Stimulated activated CD8-positive, alpha-beta memory T cell treated with anti-CD3 and anti-CD28 coated beads, Interleukin-2, amount 100 ng/mL, for 48 hours (primary cell): ENCODE data around the gene SYNPO.
A peak's percentile ranks its signal among the peaks of the same experiment; 100 is the strongest.

ENCODE experiments used
- DNase-seq, 2 donors: peaks; one replicate each; pipeline ENCODE4 v3.0.0-alpha.2; 2020; ENCODE audit warnings: low read depth in 2 of 2

The SYNPO gene

DNA sequence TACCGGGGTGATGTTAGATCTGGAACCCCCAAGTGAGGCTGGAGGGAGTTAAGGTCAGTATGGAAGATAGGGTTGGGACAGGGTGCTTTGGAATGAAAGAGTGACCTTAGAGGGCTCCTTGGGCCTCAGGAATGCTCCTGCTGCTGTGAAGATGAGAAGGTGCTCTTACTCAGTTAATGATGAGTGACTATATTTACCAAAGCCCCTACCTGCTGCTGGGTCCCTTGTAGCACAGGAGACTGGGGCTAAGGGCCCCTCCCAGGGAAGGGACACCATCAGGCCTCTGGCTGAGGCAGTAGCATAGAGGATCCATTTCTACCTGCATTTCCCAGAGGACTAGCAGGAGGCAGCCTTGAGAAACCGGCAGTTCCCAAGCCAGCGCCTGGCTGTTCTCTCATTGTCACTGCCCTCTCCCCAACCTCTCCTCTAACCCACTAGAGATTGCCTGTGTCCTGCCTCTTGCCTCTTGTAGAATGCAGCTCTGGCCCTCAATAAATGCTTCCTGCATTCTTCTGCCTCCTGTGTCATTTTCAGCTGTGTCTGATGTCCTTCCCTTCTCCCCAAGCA, 18.3 kb downstream of the SYNPO start:
- no peak for DNase-seq

DNA sequence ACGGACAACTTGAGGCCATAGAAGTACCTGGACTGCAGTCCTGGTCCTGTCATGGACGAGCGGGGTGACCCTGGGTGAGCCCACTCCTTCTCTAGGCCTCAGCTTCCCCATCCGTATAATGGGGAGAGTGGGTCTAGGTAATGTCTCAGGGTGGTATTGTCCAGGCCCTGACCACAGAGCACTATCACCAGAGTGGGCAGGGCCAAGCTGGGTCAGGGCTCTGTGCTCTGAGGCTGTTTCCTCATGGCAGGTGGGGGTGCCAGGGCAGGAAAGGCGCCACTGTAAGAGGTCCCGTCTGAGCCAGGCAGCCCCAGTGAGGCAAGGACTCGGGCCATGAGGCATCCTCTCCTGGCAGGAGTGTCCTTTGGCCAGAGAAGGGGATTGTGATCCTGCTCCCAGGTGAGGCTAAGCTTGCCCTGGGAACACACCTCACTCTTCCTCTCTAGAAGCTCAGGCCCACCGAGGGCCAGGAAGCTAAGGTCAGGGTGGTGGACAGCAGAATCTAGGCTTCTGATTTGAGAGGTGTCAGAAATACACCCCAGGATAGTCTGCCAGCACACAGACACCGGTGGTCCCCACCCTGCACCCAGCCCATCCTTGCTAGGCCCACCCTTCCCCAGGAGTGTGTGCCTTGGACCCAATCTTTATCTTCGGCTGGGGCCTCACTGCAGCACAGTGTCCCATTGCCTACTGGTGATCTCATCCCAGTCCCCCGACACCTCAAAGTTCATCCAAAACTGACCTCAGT, 19.1 kb downstream of the SYNPO start:
- no peak for DNase-seq

DNA sequence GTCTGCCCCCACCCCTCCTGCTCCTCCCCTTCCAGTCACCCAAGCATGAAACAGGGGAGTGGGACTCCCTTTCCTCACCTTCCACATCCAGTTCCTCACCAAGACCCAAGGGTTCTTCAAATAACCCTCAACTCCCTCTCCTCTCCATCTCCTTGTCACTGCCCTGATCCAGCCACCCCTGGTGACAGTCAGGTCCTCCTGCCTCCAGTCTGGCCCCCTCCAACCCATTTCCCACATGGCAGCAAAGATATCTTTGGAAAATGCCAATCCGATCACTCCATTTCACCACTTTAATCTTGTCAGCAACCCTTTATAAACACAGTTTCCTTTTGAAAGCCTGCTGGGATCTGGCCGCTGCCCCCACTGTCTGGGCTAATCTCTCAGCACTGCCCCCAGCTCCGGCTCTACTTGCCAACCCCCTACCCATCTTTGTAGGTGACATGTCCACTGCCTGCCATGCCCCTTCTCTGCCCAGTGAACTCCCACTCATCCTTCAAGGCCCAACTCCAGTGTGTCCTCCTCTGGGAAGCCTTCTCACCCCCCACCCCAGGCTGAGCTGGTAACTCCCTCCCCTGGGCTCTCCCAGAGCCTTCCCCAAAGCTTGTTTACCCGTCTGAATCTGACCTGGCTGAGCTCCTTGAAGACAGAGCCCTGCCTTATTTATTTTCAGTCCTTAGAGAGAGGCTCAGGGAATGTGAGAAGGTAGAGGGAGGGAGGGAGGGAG, 19.8 kb downstream of the SYNPO start:
- no peak for DNase-seq

DNA sequence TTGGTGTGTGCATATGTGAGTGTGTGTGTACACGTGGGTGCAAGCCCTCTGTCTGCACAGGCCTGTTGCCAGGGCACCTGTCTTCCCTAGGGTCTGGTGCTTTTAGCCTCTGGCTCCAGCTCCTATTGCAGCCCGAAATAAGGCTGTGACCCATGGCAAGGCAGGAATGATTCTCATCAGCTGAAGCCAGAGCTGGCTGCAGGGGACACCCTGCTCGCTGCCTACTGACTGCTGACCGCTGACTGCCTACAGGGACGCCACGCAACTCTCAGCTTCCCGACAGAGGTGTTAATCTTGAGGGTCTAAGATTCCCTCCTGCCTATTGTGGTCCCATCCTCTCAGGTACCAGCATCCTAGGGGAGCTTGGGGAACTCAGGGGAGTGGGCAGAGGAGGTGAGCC, 20.6 kb downstream of the SYNPO start, which contains the start of gene MYOZ3:
Gene MYOZ3, plus strand, starts transcription at position 166 of the 400 bp plus-strand sequence. CDS start 1,691 bp downstream, outside the sequence.
- DNase-seq: no peak

DNA sequence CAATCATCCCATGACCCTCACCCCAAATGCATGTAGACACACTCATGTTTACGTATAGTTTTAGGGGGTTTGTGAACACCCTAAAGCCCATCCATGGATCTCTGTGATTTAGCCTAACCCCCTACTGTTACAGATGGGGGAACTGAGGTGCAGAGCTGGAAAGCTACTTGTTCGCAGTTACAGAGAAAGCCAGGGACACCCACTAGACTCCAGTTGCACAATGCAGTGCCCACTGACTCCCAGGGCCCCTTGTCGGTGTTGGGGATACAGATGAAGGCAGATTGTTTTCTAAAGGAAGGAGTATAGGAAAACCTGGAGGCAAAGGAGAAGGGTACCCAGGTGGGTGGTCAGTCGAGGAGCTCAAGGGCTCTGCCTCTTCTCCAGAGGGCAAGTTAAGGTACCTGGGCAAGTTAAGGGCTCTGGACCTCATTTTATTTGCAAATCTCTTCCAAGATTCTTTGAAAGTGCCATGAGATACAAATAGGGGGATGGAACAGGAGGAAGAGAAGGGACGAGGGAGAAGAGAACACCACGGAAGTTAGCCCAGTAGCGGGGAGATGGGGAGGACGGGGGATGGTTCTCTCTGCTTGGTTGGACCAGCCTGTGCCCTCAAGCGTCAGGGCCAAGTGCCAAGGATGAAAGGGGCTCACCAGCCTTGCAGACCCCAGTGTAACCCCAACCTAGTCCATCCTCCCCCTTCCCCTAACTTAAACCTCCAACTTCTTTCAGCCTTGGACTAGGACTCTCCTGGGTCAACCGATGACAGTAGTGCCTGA, 21.5 kb downstream of the SYNPO start:
- no peak for DNase-seq

DNA sequence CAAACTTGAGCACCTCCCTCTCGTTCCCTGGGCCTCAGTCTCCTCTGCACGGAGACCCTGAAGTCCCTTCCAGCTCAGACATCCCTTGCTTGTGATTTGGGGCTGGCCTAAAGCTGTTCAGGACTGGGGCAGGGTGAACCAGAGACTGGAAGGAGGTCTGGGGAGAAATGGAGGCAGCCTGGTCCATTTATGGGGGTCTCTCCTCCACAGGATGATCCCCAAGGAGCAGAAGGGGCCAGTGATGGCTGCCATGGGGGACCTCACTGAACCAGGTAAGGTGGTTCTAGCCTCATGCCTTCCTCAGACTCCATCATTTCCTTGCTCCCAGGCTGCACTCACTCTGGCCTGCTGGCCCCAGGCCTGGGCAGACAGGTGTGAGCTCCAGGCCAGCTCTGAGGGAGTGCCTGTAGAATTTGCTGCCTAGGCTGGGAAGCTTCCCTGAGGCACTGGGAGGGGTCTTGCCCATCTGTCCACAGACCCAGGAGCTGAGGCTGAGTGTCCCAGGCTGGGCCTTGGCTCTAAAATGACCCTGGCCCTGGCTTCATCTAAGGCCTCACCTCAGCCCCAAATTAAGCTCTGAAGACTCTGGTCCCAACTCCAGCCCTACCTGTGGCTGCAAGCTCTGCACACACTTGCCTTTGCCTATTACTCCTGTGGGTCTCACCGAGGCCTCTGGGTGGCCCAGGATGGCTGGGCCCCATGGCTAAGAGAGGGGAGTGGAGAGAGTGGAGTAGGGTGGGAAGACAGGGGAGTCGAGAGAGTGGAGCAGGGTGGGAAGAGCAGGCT, 22.5 kb downstream of the SYNPO start:
- DNase-seq: no peak

DNA sequence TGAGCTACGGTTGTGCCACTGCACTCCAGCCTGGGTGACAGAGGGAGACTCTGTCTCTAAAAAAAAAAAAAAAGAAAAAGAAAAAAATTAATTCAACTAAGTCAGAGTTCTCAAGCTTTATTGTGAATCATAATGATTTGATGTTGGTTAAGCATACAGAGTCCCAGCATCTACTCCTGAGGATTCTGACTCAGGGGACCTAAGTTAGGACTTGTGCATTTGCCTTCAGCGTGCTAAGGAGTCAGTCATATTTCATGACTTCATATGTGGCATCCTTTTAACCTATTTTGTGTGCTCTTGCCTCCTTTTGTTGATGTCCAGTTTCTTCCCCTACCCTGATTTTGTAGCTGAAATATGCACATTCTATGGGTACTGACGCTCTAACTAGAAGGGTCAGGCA, 23.5 kb downstream of the SYNPO start:
- no peak for DNase-seq

DNA sequence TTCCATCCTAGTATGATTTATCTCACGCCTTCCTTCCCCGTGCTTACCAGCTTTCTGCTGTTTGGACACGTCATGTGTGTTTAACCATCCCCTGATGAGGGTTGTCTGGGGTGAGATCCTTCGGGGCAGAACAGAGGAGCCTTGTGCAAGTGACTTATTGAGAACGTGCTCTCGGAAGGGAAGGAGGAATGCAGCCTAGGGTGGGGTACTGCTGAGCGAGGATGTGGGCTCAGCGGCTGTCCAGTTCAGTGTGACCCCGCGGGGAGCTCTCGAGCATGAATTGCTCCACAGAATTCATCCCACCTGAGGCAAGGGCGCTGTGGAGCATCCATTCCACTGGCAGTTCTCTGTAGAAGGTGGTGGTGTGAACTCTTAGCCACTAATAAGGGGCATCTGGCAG, 24.6 kb downstream of the SYNPO start:
- DNase-seq: no peak

DNA sequence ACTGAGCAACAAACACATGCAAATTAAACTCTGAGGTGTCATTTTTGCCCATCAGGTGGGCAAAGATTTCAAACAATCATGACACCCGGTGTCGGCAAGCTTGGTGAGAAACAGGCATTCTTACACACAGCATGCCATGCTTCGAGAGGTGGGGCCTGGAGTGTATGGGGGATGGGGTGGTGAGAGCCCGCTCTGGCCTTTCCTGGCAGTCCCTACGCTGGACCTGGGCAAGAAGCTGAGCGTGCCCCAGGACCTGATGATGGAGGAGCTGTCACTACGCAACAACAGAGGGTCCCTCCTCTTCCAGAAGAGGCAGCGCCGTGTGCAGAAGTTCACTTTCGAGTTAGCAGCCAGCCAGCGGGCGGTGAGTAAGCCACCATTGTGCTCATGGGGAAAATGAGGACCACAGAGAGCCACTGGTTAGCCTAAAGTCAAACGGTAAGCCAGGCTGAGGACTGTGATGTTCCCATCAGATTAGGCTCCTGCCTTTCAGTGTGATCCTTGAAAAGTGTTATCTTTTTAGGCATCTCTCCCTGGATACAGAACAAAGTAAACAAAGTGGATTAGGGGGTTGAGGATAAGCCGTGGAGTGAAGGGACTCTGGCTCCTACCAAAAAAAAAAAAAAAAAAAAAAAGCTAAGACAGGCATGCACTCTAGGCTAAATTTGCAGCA, 30.0 kb downstream of the SYNPO start:
- DNase-seq: no peak

DNA sequence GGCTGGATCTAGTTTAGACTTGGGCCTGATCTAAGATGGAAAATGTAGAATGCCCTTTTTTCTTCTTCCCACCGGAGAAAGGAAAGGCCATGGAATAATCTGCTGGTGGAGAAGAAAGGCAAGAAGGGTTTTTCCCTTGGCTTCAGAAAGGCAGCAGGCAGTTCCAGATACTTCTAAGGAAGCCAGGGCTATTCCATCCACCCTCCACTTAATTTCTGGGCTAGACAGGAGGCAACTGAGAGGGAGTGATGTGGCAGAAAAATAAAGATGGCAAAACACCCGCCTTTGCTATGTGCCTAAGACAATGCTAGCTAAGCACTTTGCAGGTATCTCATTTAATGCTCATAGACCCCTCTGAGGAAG, 30.5 kb downstream of the SYNPO start:
- DNase-seq: no peak

DNA sequence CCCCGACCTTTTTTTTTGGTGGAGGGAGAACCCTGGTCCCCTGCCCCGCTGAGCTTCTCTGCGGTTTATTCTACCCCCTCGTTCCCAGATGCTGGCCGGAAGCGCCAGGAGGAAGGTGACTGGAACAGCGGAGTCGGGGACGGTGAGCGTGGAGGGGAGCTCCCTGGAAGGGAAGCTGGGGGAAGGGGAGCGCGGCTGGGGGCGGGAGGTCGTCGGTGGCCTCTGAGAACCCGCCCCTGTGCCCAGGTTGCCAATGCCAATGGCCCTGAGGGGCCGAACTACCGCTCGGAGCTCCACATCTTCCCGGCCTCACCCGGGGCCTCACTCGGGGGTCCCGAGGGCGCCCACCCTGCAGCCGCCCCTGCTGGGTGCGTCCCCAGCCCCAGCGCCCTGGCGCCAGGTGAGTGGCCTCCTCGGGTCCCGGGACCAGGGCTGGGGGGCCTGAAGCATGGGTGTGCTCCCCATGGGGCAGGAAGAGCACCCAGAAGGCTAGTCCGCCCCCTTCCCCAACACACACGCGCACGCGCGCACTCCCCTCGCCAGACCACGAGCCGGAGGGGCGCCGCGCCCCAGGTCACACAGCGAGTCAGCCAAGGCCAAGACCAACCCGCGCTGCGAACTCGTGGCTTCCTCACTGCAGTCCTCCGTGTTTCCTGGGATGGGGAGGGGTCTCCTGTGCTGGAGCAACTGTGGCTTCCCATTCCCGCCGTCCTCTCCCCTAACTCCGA, 31.2 kb downstream of the SYNPO start:
- DNase-seq: peak in 1 of 2 donors; percentile 4

DNA sequence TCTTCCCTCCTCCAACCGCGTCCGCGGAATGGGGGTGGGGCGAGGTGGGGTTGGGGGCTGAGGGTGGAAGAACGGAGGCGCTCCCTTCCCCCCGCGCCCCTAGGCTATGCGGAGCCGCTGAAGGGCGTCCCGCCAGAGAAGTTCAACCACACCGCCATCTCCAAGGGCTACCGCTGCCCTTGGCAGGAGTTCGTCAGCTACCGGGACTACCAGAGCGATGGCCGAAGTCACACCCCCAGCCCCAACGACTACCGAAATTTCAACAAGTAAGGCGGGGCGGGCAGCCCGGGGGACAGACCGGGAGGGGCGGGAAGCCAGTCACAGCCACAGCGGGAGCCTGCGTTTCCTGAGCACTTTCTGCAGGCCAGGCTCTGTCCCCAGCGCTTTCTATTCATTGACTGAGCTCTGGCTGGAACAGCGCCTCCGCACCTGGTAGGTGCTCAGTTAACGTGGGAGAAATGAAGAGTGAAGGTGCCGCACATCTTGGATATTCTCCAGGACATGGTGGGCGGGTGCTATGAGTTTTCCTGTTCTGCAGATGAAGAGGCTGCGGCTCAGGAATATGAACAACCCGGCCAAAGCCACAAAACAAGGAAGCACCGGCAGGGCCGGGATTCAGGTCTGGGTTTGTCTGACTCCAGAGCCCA, 31.9 kb downstream of the SYNPO start:
- peak in 1 of 2 donors; percentile 13 for DNase-seq

DNA sequence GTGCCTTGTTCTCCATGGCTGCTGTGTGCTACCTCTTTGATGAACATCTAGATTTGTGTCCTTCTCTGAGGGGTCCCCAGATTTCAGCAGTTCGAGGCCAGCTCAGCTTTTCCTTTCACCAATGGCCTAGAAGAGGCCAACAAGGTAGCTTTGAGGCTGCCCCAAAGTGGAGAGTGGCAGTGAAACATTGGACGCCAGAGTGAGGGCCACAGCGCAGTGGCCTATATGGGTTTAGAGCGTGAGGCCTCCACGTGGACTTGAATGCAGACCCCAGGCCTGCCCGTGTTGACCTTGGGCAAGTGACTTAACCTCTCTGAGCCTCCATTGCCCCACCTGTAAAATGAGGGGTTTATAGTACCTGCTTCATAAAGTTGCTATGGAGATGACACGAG, 32.4 kb downstream of the SYNPO start:
- no peak for DNase-seq

DNA sequence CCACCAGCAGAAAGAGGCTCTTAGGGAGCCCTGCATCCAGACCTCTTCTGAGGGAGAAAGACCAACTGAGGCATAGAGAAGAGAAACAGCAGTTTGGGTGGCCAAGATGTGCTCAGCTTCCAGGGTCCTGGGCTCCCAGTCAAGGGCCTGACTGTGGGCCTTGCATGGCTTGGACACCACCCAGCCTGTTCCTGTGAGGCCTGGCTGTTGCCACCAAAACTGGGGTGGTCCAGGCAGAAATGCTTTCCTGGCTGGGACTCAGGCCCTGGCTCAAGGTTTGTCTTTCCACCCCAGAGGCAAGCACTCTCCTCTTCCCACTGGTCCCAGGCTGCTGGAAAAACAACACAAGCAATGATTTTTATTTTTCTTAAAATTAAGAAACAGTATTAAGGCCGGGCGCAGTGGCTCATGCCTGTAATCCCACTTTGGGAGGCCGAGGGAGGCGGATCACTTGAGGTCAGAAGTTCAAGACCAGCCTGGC, 33.9 kb downstream of the SYNPO start:
- no peak for DNase-seq

DNA sequence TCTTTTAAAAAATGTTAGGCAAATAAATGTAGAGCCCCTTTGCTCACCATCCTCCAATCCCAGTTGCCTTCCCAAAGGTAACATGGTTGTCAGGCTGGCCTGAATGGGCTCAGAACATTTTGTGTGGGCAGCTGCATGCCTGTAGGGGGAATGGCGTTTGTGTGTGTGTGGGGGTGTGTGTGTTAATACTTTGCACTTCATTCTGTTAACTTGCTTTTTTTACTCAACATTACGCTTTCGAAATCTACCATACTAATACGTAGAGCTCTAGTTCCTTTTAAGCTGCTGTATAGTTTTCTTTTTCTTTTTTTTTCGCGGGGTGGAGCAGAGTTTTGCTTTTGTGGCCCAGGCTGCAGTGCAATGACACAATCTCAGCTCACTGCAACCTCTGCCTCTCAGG, 34.6 kb downstream of the SYNPO start:
- no peak for DNase-seq

DNA sequence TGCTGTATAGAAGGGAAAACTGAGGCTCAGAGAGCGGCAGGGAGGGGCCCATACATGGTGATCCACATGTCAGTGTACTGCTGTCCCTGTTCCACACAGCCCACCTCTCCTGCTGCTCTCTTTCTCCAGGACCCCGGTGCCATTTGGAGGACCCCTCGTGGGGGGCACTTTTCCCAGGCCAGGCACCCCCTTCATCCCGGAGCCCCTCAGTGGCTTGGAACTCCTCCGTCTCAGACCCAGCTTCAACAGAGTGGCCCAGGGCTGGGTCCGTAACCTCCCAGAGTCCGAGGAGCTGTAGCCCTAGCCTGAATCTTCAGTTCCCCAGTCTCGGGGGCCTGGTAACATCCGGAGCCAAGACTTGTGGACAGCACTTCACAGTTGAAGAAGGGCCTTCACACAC, 36.1 kb downstream of the SYNPO start:
- no peak for DNase-seq

DNA sequence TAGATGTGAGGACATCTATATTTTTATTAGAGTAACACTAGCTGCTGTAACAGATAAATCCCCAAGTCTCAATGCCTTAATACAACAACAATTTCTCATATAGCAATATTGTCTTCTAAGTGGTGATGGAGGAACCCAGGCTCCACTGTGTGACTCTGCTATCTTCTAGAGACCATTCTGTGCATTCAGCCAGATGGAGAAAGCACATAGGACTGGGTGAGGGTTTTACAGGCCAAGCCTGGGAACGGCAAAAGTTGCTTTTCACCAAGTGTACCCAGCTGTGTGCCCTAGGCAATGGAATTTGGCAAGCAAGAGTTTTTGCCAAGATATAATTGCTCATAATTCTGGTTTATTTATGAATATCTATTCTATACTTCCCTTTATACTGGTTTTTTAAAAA, 48.7 kb downstream of the SYNPO start:
- no peak for DNase-seq

DNA sequence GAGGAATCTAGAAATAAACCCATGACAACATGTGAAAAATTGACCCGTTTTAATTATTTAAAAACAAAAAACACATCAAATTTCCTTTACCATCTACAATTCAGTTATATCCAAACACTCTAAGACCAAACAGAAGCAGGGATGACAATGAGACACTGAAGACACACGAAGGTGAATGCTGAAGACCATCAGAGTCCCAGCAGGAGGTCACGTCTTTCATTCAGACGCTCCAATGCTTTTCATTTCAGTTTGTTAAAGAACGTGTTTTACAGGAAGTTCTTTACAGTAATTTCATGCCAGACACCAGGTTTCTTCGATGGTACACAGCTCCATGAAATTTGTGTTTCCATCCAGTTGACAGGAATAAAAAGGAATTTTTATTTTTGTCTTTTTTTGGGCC, 50.3 kb downstream of the SYNPO start:
- no peak for DNase-seq

DNA sequence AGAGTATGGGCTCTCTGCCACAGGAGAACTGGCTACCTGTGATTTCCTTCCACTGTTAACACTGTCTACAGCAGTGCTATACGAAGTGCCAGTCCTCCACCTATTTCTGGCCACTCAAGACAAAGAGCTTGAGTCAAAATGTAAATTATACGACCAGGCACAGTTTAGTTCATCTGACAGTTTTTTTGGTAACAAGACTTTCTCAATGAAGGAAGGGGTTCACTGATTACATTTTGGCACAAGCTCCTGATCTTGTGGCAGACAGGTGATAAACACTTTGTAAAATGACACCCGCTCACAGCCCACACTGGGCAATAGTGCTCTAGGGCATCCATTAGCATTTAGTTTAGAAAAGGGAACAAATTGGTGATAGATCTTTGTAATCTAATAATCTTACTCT, 51.8 kb downstream of the SYNPO start:
- no peak for DNase-seq

DNA sequence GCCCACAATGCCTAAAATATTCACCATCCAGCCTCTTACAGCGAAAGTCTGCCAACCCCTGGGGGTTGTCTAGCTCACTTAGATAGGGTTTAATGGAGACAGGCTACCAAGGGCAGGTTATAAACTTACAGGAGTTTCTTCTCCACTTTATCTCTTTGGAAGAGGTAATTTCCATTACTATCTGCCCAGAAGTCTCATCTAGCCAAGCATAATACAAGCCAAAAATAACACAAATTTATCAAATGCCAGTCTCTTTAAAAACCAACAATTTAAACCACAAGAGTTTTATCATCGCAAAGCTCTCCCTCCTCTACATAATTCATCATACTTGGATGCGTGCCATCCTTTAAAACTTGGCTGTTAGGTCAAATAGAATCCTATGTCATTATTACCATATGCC, 54.2 kb downstream of the SYNPO start:
- no peak for DNase-seq
